ENCODE measurements around the gene SLC5A12.

- TF ChIP-seq CTCF (IDR thresholded peaks at IDR 0.05; ENCODE audit: low read length) = no peak
- no peak for TF ChIP-seq EZH2 (optimal IDR thresholded peaks at IDR 0.05; ENCODE audit: low read depth, low read length)
- no peak for TF ChIP-seq EZH2phosphoT487 (IDR thresholded peaks at IDR 0.05; ENCODE audit: low read length)
Observed at GRCh38 chr11:26729284-26729683, 7.4 kb upstream of the SLC5A12 start.
